ENCODE results near the gene SORL1-AS1.
A peak's percentile ranks its signal among the peaks of the same experiment; 100 is the strongest.
"Not testable (repeated sequence)": the region's sequence is repeated elsewhere in the genome, so short reads cannot be mapped to it uniquely, and the experiment has no call there.

Gene SORL1-AS1

GRCh38 chr11:121417607-121418006 lies 35.2 kb downstream of the SORL1-AS1 start:
- Mint-ChIP-seq H3K9me3 (no peaks in the 10 kb centered on the region), H3K27me3 (ENCODE audit: low read depth) (no peaks in the 10 kb centered on the region), H3K36me3 (ENCODE audit: insufficient read depth) (no peaks in the 10 kb centered on the region), H3K4me1 (ENCODE audit: low read depth) (peaks cover 69% of the 10 kb centered on the region), H3K4me3 (no peak overlapping the region)
- DNase-seq: no peak
- no peak for ATAC-seq

GRCh38 chr11:121417055-121417551 lies 35.7 kb downstream of the SORL1-AS1 start:
- Mint-ChIP-seq H3K4me1 (ENCODE audit: low read depth) (peaks cover 68% of the 10 kb centered on the region), H3K9me3 (no peaks in the 10 kb centered on the region), H3K36me3 (ENCODE audit: insufficient read depth) (no peaks in the 10 kb centered on the region), H3K27me3 (ENCODE audit: low read depth) (no peaks in the 10 kb centered on the region), H3K4me3 (no peak overlapping the region)
- no peak for DNase-seq
- ATAC-seq: peak; percentile 44 to 53

- Mint-ChIP-seq H3K4me3 (no peak overlapping the region), H3K27me3 (ENCODE audit: low read depth) (no peaks in the 10 kb centered on the region), H3K36me3 (ENCODE audit: insufficient read depth) (no peaks in the 10 kb centered on the region), H3K4me1 (ENCODE audit: low read depth) (peaks cover 60% of the 10 kb centered on the region), H3K9me3 (no peaks in the 10 kb centered on the region)
- no peak for ATAC-seq
- no peak for DNase-seq
Measured at GRCh38 chr11:121415856-121416255, 36.9 kb downstream of the SORL1-AS1 start.

- ATAC-seq: no peak
- no peaks in the 10 kb centered on the region for H3K36me3 Mint-ChIP-seq (ENCODE audit: insufficient read depth)
- no peaks in the 10 kb centered on the region for H3K9me3 Mint-ChIP-seq
- no peaks in the 10 kb centered on the region for H3K27me3 Mint-ChIP-seq (ENCODE audit: low read depth)
- H3K4me1 Mint-ChIP-seq (ENCODE audit: low read depth): peaks cover 55% of the 10 kb centered on the region
- no peak overlapping the region for H3K4me3 Mint-ChIP-seq
- no peak for DNase-seq
Measured at GRCh38 chr11:121414141-121414913, 38.4 kb downstream of the SORL1-AS1 start.

GRCh38 chr11:121412711-121413415 lies 39.9 kb downstream of the SORL1-AS1 start:
- DNase-seq (no peak), ATAC-seq (no peak)
- Mint-ChIP-seq H3K9me3 (no peaks in the 10 kb centered on the region), H3K36me3 (ENCODE audit: insufficient read depth) (no peaks in the 10 kb centered on the region), H3K4me3 (no peak overlapping the region), H3K27me3 (ENCODE audit: low read depth) (no peaks in the 10 kb centered on the region), H3K4me1 (ENCODE audit: low read depth) (peaks cover 41% of the 10 kb centered on the region)

- Mint-ChIP-seq H3K4me1 (ENCODE audit: low read depth) (peaks cover 37% of the 10 kb centered on the region), H3K4me3 (no peak overlapping the region), H3K36me3 (ENCODE audit: insufficient read depth) (no peaks in the 10 kb centered on the region), H3K27me3 (ENCODE audit: low read depth) (no peaks in the 10 kb centered on the region), H3K9me3 (no peaks in the 10 kb centered on the region)
- ATAC-seq (no peak), DNase-seq (no peak)
Measured at GRCh38 chr11:121412000-121412587, 40.7 kb downstream of the SORL1-AS1 start.

GRCh38 chr11:121411330-121411729 lies 41.4 kb downstream of the SORL1-AS1 start:
- not testable (repeated sequence) for DNase-seq; H3K9me3 Mint-ChIP-seq; H3K36me3 Mint-ChIP-seq (ENCODE audit: insufficient read depth); H3K4me3 Mint-ChIP-seq; H3K27me3 Mint-ChIP-seq (ENCODE audit: low read depth)
- ATAC-seq: peak; percentile 46 to 69
- H3K4me1 Mint-ChIP-seq (ENCODE audit: low read depth): peaks cover 32% of the 10 kb centered on the region

- H3K36me3 Mint-ChIP-seq (ENCODE audit: insufficient read depth); H3K4me3 Mint-ChIP-seq; DNase-seq; H3K27me3 Mint-ChIP-seq (ENCODE audit: low read depth); H3K9me3 Mint-ChIP-seq: not testable (repeated sequence)
- peaks cover 26% of the 10 kb centered on the region for H3K4me1 Mint-ChIP-seq (ENCODE audit: low read depth)
- peak; percentile 29 to 55 for ATAC-seq
Measured at GRCh38 chr11:121410041-121410440, 42.7 kb downstream of the SORL1-AS1 start.

GRCh38 chr11:121408830-121409229 lies 43.9 kb downstream of the SORL1-AS1 start:
- Mint-ChIP-seq H3K4me1 (ENCODE audit: low read depth) (peaks cover 24% of the 10 kb centered on the region), H3K9me3 (no peaks in the 10 kb centered on the region), H3K36me3 (ENCODE audit: insufficient read depth) (no peaks in the 10 kb centered on the region), H3K27me3 (ENCODE audit: low read depth) (no peaks in the 10 kb centered on the region), H3K4me3 (no peak overlapping the region)
- DNase-seq: no peak
- ATAC-seq: no peak

- ATAC-seq (no peak), DNase-seq (no peak)
- Mint-ChIP-seq H3K4me3 (no peak overlapping the region), H3K9me3 (no peaks in the 10 kb centered on the region), H3K4me1 (ENCODE audit: low read depth) (peaks cover 19% of the 10 kb centered on the region), H3K36me3 (ENCODE audit: insufficient read depth) (no peaks in the 10 kb centered on the region), H3K27me3 (ENCODE audit: low read depth) (no peaks in the 10 kb centered on the region)
Measured at GRCh38 chr11:121406291-121406690, 46.5 kb downstream of the SORL1-AS1 start.

GRCh38 chr11:121405646-121406045 lies 47.1 kb downstream of the SORL1-AS1 start:
- Mint-ChIP-seq H3K36me3 (ENCODE audit: insufficient read depth) (no peaks in the 10 kb centered on the region), H3K9me3 (no peaks in the 10 kb centered on the region), H3K4me1 (ENCODE audit: low read depth) (peaks cover 13% of the 10 kb centered on the region), H3K27me3 (ENCODE audit: low read depth) (no peaks in the 10 kb centered on the region), H3K4me3 (no peak overlapping the region)
- ATAC-seq (no peak), DNase-seq (no peak)

- no peaks in the 10 kb centered on the region for H3K36me3 Mint-ChIP-seq (ENCODE audit: insufficient read depth)
Measured at GRCh38 chr11:121394785-121395184, 58.0 kb downstream of the SORL1-AS1 start.

GRCh38 chr11:121393855-121394254 lies 58.9 kb downstream of the SORL1-AS1 start:
- DNase-seq (no peak), ATAC-seq (no peak)
- Mint-ChIP-seq H3K4me1 (ENCODE audit: low read depth) (peaks cover 11% of the 10 kb centered on the region), H3K9me3 (no peaks in the 10 kb centered on the region), H3K4me3 (no peak overlapping the region), H3K27me3 (ENCODE audit: low read depth) (no peaks in the 10 kb centered on the region), H3K36me3 (ENCODE audit: insufficient read depth) (no peaks in the 10 kb centered on the region)

More at GRCh38 chr11:121394785-121395184, 58.0 kb downstream of the SORL1-AS1 start:
- ATAC-seq: no peak
- Mint-ChIP-seq H3K4me1 (ENCODE audit: low read depth) (peaks cover 11% of the 10 kb centered on the region), H3K27me3 (ENCODE audit: low read depth) (no peaks in the 10 kb centered on the region), H3K4me3 (no peak overlapping the region), H3K9me3 (peaks cover 4% of the 10 kb centered on the region)
- DNase-seq: no peak

GRCh38 chr11:121391914-121392313 lies 60.9 kb downstream of the SORL1-AS1 start:
- ATAC-seq (no peak), DNase-seq (no peak)
- Mint-ChIP-seq H3K4me3 (no peak overlapping the region), H3K9me3 (no peaks in the 10 kb centered on the region), H3K4me1 (ENCODE audit: low read depth) (peaks cover 11% of the 10 kb centered on the region), H3K36me3 (ENCODE audit: insufficient read depth) (no peaks in the 10 kb centered on the region), H3K27me3 (ENCODE audit: low read depth) (no peaks in the 10 kb centered on the region)
